ENCODE results near the gene SLC2A3.
"Not testable (repeated sequence)": the region's sequence is repeated elsewhere in the genome, so short reads cannot be mapped to it uniquely, and the experiment has no call there.

Gene SLC2A3

GRCh38 chr12:7961395-7962178 lies 25.6 kb upstream of the SLC2A3 start:
- DNase-seq (ENCODE audit: insufficient read length, low spot score) (no peak), FAIRE-seq (no peak)
- TF ChIP-seq POLR2A (IDR thresholded peaks at IDR 0.05; ENCODE audit: low read depth, low read length), result no peak

GRCh38 chr12:7959701-7960121 lies 23.7 kb upstream of the SLC2A3 start:
- no peak for DNase-seq (ENCODE audit: insufficient read length, low spot score)
- no peak for FAIRE-seq
- TF ChIP-seq POLR2A (IDR thresholded peaks at IDR 0.05; ENCODE audit: low read depth, low read length), result no peak

GRCh38 chr12:7959278-7959677 lies 23.3 kb upstream of the SLC2A3 start:
- no peak for FAIRE-seq
- no peak for TF ChIP-seq POLR2A (IDR thresholded peaks at IDR 0.05; ENCODE audit: low read depth, low read length)

GRCh38 chr12:7954877-7955276 lies 18.9 kb upstream of the SLC2A3 start:
- FAIRE-seq; DNase-seq (ENCODE audit: insufficient read length, low spot score): not testable (repeated sequence)

More at GRCh38 chr12:7959278-7959677, 23.3 kb upstream of the SLC2A3 start:
- DNase-seq (ENCODE audit: insufficient read length, low spot score), result no peak

- not testable (repeated sequence) for FAIRE-seq; DNase-seq (ENCODE audit: insufficient read length, low spot score)
These were observed 18.4 kb upstream of the SLC2A3 start for GRCh38 chr12:7954418-7954817.

GRCh38 chr12:7953912-7954311 lies 17.9 kb upstream of the SLC2A3 start:
- not testable (repeated sequence) for FAIRE-seq; DNase-seq (ENCODE audit: insufficient read length, low spot score)

- DNase-seq (ENCODE audit: insufficient read length, low spot score), result no peak
- FAIRE-seq, result no peak
- TF ChIP-seq POLR2A (IDR thresholded peaks at IDR 0.05; ENCODE audit: low read depth, low read length), result no peak
These were observed 15.7 kb upstream of the SLC2A3 start for GRCh38 chr12:7951671-7952070.

- DNase-seq (ENCODE audit: insufficient read length, low spot score); FAIRE-seq: not testable (repeated sequence)
These were observed 14.4 kb upstream of the SLC2A3 start for GRCh38 chr12:7950230-7950943.

- FAIRE-seq, result no peak
- TF ChIP-seq POLR2A (IDR thresholded peaks at IDR 0.05; ENCODE audit: low read depth, low read length), result no peak
These were observed 12.7 kb upstream of the SLC2A3 start for GRCh38 chr12:7948589-7949260.

GRCh38 chr12:7947011-7947410 lies 11.0 kb upstream of the SLC2A3 start:
- TF ChIP-seq POLR2A (IDR thresholded peaks at IDR 0.05; ENCODE audit: low read depth, low read length), result no peak
- FAIRE-seq (no peak), DNase-seq (ENCODE audit: insufficient read length, low spot score) (no peak)

More at GRCh38 chr12:7948589-7949260, 12.7 kb upstream of the SLC2A3 start:
- DNase-seq (ENCODE audit: insufficient read length, low spot score), result no peak

GRCh38 chr12:7944760-7945159 lies 8.8 kb upstream of the SLC2A3 start:
- FAIRE-seq; DNase-seq (ENCODE audit: insufficient read length, low spot score): not testable (repeated sequence)

- FAIRE-seq, result no peak
- no peak for DNase-seq (ENCODE audit: insufficient read length, low spot score)
- TF ChIP-seq POLR2A (IDR thresholded peaks at IDR 0.05; ENCODE audit: low read depth, low read length), result no peak
These were observed 4.9 kb upstream of the SLC2A3 start for GRCh38 chr12:7940906-7941305.

- FAIRE-seq, result no peak
- DNase-seq (ENCODE audit: insufficient read length, low spot score), result no peak
- no peak for TF ChIP-seq POLR2A (IDR thresholded peaks at IDR 0.05; ENCODE audit: low read depth, low read length)
These were observed 2.0 kb upstream of the SLC2A3 start for GRCh38 chr12:7937833-7938506.

- FAIRE-seq (no peak), DNase-seq (ENCODE audit: insufficient read length, low spot score) (no peak)
- TF ChIP-seq POLR2A (IDR thresholded peaks at IDR 0.05; ENCODE audit: low read depth, low read length), result no peak
These were observed 996 bp downstream of the SLC2A3 start for GRCh38 chr12:7934889-7935492.
